ENCODE measurements around the gene RFLNA. TPM values are rescaled to one million over a fixed set of nuclear protein-coding genes. Genes with fewer than 3 reads are reported as not detected.

Gene RFLNA
- total and polyA plus RNA-seq, 8 donors, result 18.2 to 294 (median 75.8) TPM

- H3K36me3 ChIP-seq, result peaks cover 0 to 24% (median 10%) of the 10 kb centered on the region in 4 donors
- no peaks in the 10 kb centered on the region for H3K9me3 ChIP-seq
- peaks cover 5 to 90% (median 25%) of the 10 kb centered on the region in 4 donors for H3K4me1 ChIP-seq
- DNase-seq, result no peak
- H3K4me3 ChIP-seq, result no peak overlapping the region
- WGBS, 5 donors, result 47 to 74% (median 64%) methylated on average over 11 to 14 of the region's 14 CpGs
- intact Hi-C loops (cut with DNase I; ENCODE audit: low total_unique reads), result no loop called here
- H3K27ac ChIP-seq, result no peak overlapping the region
- H3K27me3 ChIP-seq, result peaks cover 0 to 25% (median 2%) of the 10 kb centered on the region in 3 donors
- no peak for TF ChIP-seq EP300 (IDR thresholded peaks at IDR 0.05)
- TF ChIP-seq CTCF (IDR thresholded peaks at IDR 0.05), result no peak
- no peak for TF ChIP-seq POLR2AphosphoS5 (IDR thresholded peaks at IDR 0.05)
- no peak for TF ChIP-seq POLR2A (IDR thresholded peaks at IDR 0.05)
Observed at GRCh38 chr12:124301084-124301654, 6.3 kb downstream of the RFLNA start.

- TF ChIP-seq CTCF (IDR thresholded peaks at IDR 0.05) (no peak), POLR2AphosphoS5 (IDR thresholded peaks at IDR 0.05) (no peak), EP300 (IDR thresholded peaks at IDR 0.05) (no peak), POLR2A (IDR thresholded peaks at IDR 0.05) (no peak)
- Histone ChIP-seq H3K27me3 (peaks cover 0 to 13% (median 2%) of the 10 kb centered on the region in 3 donors), H3K27ac (peak overlapping the region in 1 of 5 donors; percentile 6), H3K9me3 (no peaks in the 10 kb centered on the region), H3K4me1 (peaks cover 5 to 91% (median 17%) of the 10 kb centered on the region in 4 donors), H3K4me3 (peak overlapping the region in 1 of 4 donors; percentile 22), H3K36me3 (peaks cover 0 to 31% (median 12%) of the 10 kb centered on the region in 4 donors)
- intact Hi-C loops (cut with DNase I; ENCODE audit: low total_unique reads), result no loop called here
- 63 to 79% (median 75%) methylated on average over 10 to 18 of the region's 18 CpGs for WGBS, 5 donors
- no peak for DNase-seq
Observed at GRCh38 chr12:124302241-124302806, 7.4 kb downstream of the RFLNA start.

- Histone ChIP-seq H3K4me1 (peaks cover 5 to 89% (median 16%) of the 10 kb centered on the region in 4 donors), H3K27me3 (peaks cover 0 to 7% (median 0%) of the 10 kb centered on the region in 3 donors), H3K4me3 (no peak overlapping the region), H3K9me3 (no peaks in the 10 kb centered on the region), H3K36me3 (peaks cover 0 to 31% (median 12%) of the 10 kb centered on the region in 4 donors), H3K27ac (peak overlapping the region in 2 of 5 donors; percentile 6 to 20)
- 44 to 67% (median 49%) methylated on average over 5 to 27 of the region's 27 CpGs for WGBS, 5 donors
- intact Hi-C loops (cut with DNase I; ENCODE audit: low total_unique reads), result no loop called here
- TF ChIP-seq EP300 (IDR thresholded peaks at IDR 0.05) (no peak), POLR2AphosphoS5 (IDR thresholded peaks at IDR 0.05) (no peak), POLR2A (IDR thresholded peaks at IDR 0.05) (no peak), CTCF (IDR thresholded peaks at IDR 0.05) (no peak)
- peak in 1 of 2 donors; percentile 35 for DNase-seq
Observed at GRCh38 chr12:124302807-124303578, 8.1 kb downstream of the RFLNA start.

GRCh38 chr12:124303579-124304313 lies 8.9 kb downstream of the RFLNA start:
- peaks cover 0 to 31% (median 11%) of the 10 kb centered on the region in 4 donors for H3K36me3 ChIP-seq
- no peak for DNase-seq
- H3K4me1 ChIP-seq, result peaks cover 5 to 89% (median 16%) of the 10 kb centered on the region in 4 donors
- H3K27ac ChIP-seq, result peak overlapping the region in 1 of 5 donors; percentile 20
- 86 to 92% (median 91%) methylated on average over 12 to 38 of the region's 38 CpGs for WGBS, 5 donors
- H3K4me3 ChIP-seq, result no peak overlapping the region
- H3K9me3 ChIP-seq, result no peaks in the 10 kb centered on the region
- H3K27me3 ChIP-seq, result no peaks in the 10 kb centered on the region
- intact Hi-C loops (cut with DNase I; ENCODE audit: low total_unique reads), result no loop called here
- TF ChIP-seq POLR2A (IDR thresholded peaks at IDR 0.05) (no peak), POLR2AphosphoS5 (IDR thresholded peaks at IDR 0.05) (no peak), EP300 (IDR thresholded peaks at IDR 0.05) (no peak), CTCF (IDR thresholded peaks at IDR 0.05) (no peak)
